VCaP (cell line): ENCODE data around the gene FBP1.

ENCODE experiments used
- H3K27ac ChIP-seq: fragments of 450-650 bp; 2 replicates; pipeline ENCODE4 v1.5.1; 2017
- CTCF ChIP-seq: fragments of 450-650 bp; conservative IDR thresholded peaks from 2 replicates; pipeline ENCODE4 v1.5.1; 2017; ENCODE audit warnings: mild to moderate bottlenecking, moderate library complexity

Gene FBP1

GRCh38 chr9:94630833-94631232 is 8.5 kb downstream of the FBP1 start:
- peak overlapping the region; percentile 99 for H3K27ac ChIP-seq
- no peak for TF ChIP-seq CTCF

GRCh38 chr9:94630281-94630680 is 9.0 kb downstream of the FBP1 start:
- peak overlapping the region; percentile 99 for H3K27ac ChIP-seq
- TF ChIP-seq CTCF: no peak

- peak overlapping the region; percentile 99; the same call in 1 of the 2 replicates for H3K27ac ChIP-seq
- no peak for TF ChIP-seq CTCF
Observed at GRCh38 chr9:94627287-94627686, 12.0 kb downstream of the FBP1 start.

- TF ChIP-seq CTCF: no peak
- H3K27ac ChIP-seq: no peak overlapping the region
Observed at GRCh38 chr9:94625835-94626234, 13.5 kb downstream of the FBP1 start.

GRCh38 chr9:94624629-94625028 is 14.7 kb downstream of the FBP1 start:
- no peak for TF ChIP-seq CTCF
- no peak overlapping the region for H3K27ac ChIP-seq

- H3K27ac ChIP-seq: no peak overlapping the region
- no peak for TF ChIP-seq CTCF
Observed at GRCh38 chr9:94623253-94623652, 16.1 kb downstream of the FBP1 start.

- TF ChIP-seq CTCF: no peak
- H3K27ac ChIP-seq: no peak overlapping the region
Observed at GRCh38 chr9:94622087-94622800, 17.1 kb downstream of the FBP1 start.
